ENCODE measurements around the gene TNFRSF9. TPM values are rescaled to one million over a fixed set of nuclear protein-coding genes. Genes with fewer than 3 reads are reported as not detected.

TNFRSF9 gene
- total and polyA plus RNA-seq, 9 of the 15 experiments (the other 6 are each of a cell fraction or from before 2014, with no cell fraction given), result 0.04 to 0.29 (median 0.08) TPM; not detected in 1

DNA sequence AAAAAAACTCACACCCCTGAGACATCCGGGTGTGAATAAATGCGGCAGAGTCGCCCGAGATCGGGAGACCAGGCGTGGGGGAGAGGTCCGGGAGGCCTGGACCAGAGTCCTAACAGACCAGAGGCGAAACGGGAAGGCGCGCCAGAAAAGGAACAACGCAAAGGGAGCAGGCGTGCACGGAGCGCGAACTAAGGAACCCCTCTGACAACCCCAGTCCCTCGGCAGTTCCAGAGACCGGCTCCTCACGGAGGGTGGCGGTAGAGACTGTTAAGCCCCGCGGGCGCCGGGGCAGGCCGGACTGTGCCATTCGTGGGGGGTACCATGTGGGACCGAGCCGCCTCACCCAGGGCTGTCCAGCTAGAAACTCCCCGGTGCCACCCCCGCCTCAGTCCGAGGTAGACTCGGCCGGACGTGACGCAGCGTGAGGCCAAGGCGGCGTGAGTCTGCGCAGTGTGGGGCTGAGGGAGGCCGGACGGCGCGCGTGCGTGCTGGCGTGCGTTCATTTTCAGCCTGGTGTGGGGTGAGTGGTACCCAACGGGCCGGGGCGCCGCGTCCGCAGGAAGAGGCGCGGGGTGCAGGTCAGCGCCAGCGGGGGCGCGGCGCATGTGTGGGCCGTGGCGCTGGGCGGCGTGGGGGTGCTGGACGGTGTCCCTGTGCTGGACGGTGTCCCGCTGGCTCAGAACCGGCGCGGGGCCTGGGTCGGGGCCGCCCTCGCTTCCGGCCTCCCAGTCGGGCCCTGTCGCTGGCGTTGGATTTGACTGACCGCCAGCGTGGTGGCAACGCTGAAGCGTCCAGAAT is 20.8 kb upstream of the TNFRSF9 start, which contains the start of gene PARK7 (continued):
- TF ChIP-seq, protein P1, sequence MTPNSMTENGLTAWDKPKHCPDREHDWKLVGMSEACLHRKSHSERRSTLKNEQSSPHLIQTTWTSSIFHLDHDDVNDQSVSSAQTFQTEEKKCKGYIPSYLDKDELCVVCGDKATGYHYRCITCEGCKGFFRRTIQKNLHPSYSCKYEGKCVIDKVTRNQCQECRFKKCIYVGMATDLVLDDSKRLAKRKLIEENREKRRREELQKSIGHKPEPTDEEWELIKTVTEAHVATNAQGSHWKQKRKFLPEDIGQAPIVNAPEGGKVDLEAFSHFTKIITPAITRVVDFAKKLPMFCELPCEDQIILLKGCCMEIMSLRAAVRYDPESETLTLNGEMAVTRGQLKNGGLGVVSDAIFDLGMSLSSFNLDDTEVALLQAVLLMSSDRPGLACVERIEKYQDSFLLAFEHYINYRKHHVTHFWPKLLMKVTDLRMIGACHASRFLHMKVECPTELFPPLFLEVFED (CRISPR knock-in tag; conservative IDR thresholded peaks at IDR 0.05), result 0 out of 2 replicates have a peak, but pooled peaks have one; percentile 28
- TF ChIP-seq, protein P2, sequence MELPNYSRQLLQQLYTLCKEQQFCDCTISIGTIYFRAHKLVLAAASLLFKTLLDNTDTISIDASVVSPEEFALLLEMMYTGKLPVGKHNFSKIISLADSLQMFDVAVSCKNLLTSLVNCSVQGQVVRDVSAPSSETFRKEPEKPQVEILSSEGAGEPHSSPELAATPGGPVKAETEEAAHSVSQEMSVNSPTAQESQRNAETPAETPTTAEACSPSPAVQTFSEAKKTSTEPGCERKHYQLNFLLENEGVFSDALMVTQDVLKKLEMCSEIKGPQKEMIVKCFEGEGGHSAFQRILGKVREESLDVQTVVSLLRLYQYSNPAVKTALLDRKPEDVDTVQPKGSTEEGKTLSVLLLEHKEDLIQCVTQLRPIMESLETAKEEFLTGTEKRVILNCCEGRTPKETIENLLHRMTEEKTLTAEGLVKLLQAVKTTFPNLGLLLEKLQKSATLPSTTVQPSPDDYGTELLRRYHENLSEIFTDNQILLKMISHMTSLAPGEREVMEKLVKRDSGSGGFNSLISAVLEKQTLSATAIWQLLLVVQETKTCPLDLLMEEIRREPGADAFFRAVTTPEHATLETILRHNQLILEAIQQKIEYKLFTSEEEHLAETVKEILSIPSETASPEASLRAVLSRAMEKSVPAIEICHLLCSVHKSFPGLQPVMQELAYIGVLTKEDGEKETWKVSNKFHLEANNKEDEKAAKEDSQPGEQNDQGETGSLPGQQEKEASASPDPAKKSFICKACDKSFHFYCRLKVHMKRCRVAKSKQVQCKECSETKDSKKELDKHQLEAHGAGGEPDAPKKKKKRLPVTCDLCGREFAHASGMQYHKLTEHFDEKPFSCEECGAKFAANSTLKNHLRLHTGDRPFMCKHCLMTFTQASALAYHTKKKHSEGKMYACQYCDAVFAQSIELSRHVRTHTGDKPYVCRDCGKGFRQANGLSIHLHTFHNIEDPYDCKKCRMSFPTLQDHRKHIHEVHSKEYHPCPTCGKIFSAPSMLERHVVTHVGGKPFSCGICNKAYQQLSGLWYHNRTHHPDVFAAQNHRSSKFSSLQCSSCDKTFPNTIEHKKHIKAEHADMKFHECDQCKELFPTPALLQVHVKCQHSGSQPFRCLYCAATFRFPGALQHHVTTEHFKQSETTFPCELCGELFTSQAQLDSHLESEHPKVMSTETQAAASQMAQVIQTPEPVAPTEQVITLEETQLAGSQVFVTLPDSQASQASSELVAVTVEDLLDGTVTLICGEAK (IDR thresholded peaks at IDR 0.05), result peak; percentile 89
- TF ChIP-seq, protein P2 (CRISPR knock-in tag; IDR thresholded peaks at IDR 0.05), result no peak
- TF ChIP-seq, protein P3, sequence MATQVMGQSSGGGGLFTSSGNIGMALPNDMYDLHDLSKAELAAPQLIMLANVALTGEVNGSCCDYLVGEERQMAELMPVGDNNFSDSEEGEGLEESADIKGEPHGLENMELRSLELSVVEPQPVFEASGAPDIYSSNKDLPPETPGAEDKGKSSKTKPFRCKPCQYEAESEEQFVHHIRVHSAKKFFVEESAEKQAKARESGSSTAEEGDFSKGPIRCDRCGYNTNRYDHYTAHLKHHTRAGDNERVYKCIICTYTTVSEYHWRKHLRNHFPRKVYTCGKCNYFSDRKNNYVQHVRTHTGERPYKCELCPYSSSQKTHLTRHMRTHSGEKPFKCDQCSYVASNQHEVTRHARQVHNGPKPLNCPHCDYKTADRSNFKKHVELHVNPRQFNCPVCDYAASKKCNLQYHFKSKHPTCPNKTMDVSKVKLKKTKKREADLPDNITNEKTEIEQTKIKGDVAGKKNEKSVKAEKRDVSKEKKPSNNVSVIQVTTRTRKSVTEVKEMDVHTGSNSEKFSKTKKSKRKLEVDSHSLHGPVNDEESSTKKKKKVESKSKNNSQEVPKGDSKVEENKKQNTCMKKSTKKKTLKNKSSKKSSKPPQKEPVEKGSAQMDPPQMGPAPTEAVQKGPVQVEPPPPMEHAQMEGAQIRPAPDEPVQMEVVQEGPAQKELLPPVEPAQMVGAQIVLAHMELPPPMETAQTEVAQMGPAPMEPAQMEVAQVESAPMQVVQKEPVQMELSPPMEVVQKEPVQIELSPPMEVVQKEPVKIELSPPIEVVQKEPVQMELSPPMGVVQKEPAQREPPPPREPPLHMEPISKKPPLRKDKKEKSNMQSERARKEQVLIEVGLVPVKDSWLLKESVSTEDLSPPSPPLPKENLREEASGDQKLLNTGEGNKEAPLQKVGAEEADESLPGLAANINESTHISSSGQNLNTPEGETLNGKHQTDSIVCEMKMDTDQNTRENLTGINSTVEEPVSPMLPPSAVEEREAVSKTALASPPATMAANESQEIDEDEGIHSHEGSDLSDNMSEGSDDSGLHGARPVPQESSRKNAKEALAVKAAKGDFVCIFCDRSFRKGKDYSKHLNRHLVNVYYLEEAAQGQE (IDR thresholded peaks at IDR 0.05; ENCODE audit: borderline replicate concordance), result no peak
- TF ChIP-seq, protein P3 (CRISPR knock-in tag; IDR thresholded peaks at IDR 0.05; ENCODE audit: low read depth), result peak; percentile 83
- TF ChIP-seq THRAP3 (IDR thresholded peaks at IDR 0.05; ENCODE audit: borderline replicate concordance), result no peak
- TF ChIP-seq TRIM24 (IDR thresholded peaks at IDR 0.05), result peak in 1 of 2 experiments; percentile 69; a peak in 1 of 4 replicates

Measured in K562 (cell line).